Measurements from ENCODE around the gene COL6A3.

Gene COL6A3, protein sequence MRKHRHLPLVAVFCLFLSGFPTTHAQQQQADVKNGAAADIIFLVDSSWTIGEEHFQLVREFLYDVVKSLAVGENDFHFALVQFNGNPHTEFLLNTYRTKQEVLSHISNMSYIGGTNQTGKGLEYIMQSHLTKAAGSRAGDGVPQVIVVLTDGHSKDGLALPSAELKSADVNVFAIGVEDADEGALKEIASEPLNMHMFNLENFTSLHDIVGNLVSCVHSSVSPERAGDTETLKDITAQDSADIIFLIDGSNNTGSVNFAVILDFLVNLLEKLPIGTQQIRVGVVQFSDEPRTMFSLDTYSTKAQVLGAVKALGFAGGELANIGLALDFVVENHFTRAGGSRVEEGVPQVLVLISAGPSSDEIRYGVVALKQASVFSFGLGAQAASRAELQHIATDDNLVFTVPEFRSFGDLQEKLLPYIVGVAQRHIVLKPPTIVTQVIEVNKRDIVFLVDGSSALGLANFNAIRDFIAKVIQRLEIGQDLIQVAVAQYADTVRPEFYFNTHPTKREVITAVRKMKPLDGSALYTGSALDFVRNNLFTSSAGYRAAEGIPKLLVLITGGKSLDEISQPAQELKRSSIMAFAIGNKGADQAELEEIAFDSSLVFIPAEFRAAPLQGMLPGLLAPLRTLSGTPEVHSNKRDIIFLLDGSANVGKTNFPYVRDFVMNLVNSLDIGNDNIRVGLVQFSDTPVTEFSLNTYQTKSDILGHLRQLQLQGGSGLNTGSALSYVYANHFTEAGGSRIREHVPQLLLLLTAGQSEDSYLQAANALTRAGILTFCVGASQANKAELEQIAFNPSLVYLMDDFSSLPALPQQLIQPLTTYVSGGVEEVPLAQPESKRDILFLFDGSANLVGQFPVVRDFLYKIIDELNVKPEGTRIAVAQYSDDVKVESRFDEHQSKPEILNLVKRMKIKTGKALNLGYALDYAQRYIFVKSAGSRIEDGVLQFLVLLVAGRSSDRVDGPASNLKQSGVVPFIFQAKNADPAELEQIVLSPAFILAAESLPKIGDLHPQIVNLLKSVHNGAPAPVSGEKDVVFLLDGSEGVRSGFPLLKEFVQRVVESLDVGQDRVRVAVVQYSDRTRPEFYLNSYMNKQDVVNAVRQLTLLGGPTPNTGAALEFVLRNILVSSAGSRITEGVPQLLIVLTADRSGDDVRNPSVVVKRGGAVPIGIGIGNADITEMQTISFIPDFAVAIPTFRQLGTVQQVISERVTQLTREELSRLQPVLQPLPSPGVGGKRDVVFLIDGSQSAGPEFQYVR (N-terminal part only)

DNA sequence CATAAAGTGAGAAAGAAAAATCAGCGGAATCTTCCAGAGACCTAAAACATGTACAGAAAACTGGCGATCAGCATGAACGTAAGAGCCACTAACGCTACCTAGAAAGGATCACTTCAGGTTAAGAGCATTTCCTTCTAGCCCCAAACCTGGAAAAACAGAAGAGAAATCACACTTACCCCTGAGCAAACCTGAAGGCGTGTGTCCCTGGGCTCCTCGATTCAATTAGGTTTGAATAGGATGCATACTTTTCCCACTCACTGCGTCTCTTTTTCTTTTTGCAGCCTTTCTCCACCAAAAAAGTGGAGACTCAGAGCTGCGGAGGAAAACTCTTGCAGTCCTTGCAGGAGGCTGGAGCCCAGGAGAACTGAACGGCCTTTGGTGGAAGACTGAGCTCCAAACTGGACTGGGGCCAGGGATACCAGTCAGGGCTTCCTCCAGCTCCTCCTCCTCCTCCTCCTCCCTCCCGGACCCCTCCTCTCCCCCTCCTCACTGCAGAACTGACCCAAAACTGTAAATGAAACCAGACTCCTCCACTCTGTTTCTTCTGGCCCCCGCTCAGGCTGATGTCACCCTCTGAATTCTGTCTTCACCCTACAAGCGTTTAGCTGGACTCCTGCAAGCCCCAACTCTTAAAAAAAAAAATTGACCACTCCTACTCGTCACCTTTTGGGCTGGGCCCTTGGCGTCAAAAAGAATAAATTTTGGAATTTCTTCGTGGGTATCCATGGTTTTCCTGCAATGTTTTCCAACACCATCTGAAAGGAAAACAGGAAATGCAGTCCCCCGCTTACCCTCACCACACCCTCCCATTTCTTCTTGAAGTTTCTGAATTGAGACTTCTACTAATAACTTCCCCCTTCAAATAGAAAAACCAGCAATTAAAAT is at the start of gene COL6A3:
TSS of gene COL6A3 (minus strand) at position 388 of the 885 bp plus-strand sequence. CDS start 17,347 bp downstream, outside the sequence.
- DNase-seq (ENCODE audit: low read depth in 2 of 2): peak; percentile 90 to 92

DNA sequence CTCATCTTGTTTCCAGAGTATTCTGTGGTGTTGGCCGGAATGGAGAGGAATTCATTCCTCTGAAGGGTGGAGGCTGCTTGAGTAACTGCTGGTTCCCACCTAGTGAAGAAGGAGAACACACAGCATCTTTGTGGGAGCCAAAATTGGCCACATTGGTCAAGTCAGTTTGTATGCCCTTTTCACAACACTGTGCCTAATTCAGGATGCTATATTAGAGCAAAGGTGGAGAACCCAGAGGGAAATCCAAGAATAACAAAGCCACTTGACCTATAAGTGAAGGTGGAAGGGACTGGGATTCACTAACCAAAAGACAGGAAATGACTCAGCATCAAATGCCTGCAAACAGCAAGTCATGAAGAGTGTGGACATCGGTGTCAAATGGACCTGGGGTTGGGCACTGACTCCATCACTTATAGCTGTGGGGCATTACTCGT is 45.8 kb upstream of the COL6A3 start:
- no peak for DNase-seq (ENCODE audit: low read depth in 2 of 2)

DNA sequence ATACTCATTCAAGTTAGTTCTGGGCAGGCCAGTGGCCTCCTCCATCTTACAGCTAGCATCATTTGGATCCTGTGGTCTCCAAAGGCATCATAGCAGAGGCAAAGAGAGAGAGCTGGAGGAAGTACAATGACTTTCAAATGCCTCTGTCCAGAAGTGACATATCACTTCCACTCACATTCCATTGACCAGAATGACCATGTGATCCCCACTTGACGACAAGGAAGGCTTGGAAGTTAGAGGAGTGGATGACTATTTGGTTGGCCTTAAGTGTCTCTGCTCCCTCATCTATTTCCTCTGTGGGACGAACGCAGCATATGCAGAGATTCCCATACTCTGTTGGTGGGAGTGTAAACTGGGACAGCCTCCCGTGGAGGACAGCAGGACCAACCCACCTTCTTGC is 45.3 kb upstream of the COL6A3 start:
- no peak for DNase-seq (ENCODE audit: low read depth in 2 of 2)

DNA sequence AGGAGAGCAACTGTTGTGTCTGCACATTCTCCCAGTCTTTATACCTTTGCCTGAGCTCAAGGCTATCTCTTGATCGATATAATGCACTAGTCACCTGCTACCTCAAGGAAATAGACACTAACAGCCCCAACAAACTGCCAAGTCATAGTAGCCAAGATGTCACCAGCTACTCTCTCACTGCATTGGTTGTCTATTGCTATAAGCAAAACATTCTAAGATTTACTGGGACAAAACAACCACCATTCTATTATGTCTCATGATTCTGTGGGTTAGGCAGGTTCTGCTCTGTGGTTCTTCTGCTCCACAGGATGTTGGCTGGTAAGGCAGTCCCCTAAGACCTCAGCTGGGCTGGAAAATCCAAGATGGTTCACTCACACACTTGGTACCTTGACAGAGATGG is 44.6 kb upstream of the COL6A3 start:
- no peak for DNase-seq (ENCODE audit: low read depth in 2 of 2)

DNA sequence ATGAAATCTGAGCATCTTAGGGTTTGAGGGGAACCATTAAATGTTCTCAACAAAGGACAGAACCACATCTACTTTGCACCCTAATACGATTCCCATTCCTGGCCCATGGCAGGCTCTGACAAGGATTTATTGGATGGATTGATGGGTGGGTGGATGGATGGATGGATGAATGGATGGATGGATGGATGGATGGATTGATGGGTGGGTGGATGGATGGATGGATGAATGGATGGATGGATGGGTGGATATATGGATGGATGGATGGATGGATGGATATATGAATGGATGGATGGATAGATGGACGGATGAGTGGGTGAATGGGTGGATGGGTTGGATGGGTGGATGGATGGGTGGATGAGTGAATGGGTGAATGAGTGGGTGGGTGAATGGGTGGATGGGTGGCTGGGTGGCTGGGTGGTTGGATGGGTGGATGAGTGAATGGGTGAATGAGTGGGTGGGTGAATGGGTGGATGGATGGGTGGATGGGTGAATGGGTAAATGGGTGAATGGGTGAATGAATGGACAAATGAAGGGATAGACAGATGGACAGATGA is 43.5 kb upstream of the COL6A3 start:
- no peak for DNase-seq (ENCODE audit: low read depth in 2 of 2)

DNA sequence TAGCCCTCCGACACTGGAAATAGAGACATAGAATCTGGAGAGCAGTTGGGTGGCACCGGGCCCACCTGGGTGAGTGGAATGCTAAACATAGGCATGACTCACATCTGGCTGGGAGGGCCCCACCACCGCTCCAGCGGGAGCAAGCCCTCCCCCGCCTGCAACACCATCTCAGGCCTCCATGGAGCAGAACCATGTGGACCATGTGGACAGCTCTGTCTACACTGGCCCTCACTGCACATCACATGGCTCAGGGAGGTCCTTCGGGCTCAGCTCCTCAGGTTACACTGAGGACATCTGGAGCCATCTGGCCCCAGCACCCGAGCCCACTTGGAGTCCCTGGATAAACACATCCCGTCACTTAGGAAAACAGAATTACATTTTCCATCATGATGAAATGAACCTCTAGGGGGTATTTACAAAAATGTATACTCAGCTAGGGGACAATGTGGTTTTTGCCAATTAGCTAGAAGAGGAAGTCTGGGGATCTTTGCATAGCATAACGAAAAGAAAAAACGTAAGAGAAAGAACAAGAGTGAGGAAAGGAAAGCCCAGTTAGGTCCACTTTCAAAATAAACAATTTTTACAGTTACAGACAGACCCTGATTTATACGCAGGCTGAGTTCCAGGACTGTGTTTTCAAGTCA is 42.4 kb upstream of the COL6A3 start:
- no peak for DNase-seq (ENCODE audit: low read depth in 2 of 2)

DNA sequence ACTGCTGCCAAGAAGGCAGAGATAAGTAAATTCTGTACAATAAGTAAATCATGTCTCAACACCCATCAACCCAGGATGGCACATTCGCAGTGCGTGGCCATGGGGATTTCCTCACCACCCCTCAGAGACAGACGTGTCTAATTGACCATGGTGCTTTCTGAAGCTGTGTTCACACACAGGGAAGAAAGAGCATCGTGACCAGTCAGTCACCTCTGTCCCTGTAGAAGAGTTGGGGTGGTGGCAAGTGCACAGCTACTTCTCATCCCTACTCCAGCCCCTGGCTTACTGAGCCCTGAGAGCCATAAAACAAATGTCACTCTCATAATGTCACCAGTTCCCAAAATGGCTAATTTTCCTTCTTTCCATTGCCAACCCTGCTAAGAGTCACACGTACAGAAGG is 41.8 kb upstream of the COL6A3 start:
- no peak for DNase-seq (ENCODE audit: low read depth in 2 of 2)

DNA sequence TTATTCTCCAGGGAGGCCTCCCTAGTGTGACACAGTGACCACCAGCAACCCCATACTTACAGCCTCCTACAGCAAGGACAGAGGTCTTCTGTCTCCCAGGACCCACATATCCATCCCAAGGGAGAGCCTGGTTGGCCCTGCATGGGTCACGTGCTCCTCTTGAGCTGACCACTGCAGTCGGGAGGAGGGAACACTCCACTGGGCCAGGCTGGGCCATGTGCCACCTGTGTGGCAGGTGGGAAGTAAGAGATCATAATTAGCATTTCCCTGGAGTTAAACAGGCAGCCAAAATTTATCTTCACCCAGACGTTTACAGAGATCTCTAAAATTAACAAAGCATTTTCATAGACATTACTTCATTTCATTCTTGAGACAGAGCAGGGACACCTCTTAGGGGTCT is 39.7 kb upstream of the COL6A3 start:
- DNase-seq (ENCODE audit: low read depth in 2 of 2): no peak

DNA sequence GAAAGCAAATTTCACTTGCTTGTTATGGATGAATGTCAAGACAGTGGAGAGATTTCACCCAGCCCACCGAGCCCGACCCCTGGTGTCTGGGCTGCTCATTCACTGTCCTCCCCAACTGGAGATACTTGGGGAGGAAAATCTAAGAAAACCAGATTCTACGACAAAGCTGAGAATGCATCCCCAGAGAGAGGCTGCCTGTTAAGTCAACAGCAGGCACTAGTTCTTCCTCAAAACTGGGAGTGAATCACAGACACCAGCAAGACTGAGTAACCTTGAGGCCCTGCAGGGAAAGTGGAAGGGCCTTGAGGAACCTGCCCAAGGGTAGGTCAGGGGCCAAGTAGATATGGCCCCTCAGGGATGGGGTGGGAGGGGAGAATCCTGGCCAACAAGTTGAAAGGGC is 38.9 kb upstream of the COL6A3 start:
- no peak for DNase-seq (ENCODE audit: low read depth in 2 of 2)

DNA sequence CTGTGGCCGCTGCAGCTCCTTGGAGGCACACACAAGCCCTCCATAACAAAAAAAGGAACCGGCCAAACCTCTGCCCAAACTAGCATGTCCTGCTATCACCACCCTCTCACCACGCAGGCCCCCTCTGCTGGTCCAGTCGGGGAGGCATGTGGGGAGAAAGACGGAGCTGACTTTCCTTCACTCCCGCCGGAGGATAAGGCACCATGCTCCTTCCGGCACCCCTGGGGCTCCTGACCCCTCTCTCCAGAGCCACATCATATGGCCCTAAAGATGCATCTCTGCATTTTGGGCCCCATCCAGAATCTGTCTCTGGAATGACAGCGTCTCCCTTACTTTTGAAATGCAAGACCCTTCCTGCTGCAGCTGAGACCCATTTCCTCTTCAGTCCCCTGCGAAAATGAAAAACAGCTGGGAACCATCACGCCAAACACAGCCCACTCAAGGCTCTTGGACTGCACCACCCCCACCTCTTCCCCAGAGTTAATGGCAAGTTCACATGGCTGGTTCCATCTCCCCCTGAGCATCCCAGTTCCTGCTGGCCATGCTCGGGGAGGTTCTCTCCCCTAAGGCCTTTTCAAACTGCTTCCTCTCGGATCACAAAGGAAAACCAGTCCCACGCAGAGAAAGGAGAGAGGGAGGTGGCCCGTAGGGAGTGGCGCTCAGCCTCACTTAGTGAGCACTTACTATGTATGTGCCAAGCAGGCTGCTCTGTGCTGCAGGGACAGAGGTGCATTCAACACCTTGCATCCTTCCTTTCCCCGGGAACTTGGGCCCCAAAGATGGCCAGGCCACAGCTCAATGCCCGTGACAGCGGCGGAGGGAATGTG is 37.9 kb upstream of the COL6A3 start:
- DNase-seq (ENCODE audit: low read depth in 2 of 2): no peak

DNA sequence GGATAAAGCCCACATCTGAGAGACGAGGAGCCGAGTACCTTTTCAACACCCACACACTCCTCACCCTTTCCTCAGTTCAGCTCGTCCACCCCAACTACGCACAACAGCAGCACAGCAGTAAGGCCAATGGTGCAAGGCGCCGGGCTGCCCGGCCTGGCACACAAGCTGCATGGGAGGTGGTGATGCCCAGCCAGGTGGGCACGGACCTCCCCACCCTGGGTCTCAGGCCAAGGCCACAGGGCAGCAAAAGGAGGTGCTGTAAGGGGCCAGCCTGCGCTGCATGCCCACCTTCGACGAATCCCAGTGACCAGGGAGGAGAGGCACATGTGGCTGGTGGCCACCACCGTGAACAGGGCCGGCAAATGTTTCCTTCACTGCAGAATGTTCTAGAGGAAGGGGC is 36.6 kb upstream of the COL6A3 start:
- DNase-seq (ENCODE audit: low read depth in 2 of 2): no peak

DNA sequence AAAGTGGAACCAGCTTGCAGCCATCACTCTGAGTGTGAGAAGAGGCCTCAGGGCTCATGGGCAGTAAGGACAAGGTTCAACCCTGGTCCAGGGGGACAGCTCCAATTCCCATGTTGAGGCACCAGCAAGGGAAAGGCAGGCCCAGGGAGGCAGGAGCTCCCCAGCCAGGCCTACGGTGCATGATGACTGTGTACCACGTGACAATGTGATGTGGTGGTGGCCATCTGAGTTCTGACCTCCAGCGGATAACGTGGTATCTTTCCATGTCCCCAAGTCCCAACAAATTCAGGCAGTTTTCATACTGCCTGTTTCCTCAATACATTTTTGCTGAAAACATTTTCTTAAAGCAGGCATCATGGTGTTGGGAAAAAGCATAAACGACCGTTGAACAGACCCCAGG is 36.1 kb upstream of the COL6A3 start:
- DNase-seq (ENCODE audit: low read depth in 2 of 2): no peak

DNA sequence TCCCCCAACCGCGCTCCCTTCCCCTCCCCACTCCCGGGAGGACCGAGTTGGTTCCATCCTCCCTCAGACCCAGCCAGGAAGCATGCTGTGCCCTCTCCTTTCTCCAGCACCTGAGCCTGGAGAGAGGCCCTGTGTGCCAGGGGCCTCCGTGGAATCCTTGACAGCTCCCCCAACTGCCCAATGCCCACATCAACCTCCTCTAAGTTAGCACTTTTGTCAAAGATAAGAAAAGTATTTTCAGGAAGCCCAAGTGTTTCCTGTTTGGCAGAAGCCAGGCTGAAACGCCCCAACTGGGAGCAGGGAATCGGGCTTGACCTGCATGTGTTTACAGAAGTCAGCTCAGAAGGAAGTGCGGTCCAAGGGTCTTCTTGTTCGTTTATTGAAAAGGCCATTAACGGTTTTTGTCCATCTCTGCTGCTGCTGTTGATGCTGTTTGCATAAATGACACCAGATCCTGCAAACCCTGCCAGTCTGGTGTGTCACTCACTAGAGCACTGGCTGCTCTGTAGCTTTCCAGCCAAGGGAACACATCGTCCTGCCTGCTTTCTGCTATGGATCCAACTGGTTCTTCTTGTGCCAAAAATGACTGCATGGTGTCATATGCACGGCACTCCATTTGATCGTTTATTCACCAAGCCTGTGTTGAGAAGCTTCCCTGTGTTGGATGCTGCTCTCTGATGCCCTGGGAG is 35.4 kb upstream of the COL6A3 start:
- no peak for DNase-seq (ENCODE audit: low read depth in 2 of 2)

DNA sequence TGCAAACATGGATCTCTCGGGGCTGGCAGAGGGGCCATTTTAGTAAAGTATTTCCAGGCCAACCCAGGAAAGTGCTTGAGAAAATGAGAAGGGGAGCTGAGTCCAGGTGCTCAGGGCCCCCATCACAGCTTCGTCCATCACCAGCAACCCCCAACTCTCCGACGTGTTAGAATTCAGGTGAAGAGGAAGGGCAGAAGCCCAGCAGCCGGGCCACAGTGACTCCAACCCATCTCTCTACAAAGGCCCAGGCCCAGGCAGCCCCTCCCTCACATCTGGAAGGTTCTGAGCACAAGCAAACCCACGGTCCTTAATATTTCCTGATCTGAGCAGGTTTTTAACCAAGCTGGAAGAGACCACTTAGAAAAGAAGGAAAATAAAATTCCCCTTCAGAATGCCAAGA is 34.7 kb upstream of the COL6A3 start:
- no peak for DNase-seq (ENCODE audit: low read depth in 2 of 2)

DNA sequence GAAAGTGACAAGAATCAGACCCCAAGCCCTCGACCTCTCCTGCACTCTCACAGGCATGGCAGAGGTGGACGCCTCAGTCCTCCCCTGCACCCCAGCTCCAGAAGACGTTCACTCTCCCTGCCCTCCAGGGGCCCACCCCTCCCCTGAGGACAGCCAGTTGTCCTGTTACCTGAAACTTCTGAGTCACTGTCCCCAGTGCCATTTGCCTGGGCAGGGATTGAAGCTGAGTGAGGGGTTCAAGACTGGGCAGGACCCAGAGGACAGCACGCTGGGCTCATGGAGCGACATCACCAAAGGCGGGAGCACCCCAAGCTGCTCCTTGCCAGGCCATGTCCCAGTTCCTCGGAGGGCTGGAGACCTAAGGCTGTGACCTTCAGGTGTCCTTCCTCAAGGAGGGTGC is 34.2 kb upstream of the COL6A3 start:
- no peak for DNase-seq (ENCODE audit: low read depth in 2 of 2)

DNA sequence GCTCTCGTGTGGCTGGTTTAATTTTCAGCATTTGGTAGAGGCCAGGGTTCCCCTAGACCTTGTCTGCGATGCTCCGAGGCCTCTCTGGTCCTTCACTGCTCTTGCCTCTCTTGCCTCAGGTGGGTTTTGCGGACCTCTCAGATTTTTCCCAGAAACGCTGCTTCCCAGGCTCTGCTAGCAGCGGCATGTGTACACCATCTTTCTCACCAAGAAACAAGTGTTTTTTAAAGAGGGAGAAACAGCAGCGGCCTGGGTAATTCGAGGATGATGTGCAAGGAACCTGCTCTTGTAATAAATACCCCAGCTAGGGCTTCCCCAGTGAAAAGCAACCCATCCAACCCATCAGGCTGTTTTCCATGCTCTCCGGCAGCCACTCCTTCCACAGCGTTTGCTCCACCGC is 33.5 kb upstream of the COL6A3 start:
- no peak for DNase-seq (ENCODE audit: low read depth in 2 of 2)

DNA sequence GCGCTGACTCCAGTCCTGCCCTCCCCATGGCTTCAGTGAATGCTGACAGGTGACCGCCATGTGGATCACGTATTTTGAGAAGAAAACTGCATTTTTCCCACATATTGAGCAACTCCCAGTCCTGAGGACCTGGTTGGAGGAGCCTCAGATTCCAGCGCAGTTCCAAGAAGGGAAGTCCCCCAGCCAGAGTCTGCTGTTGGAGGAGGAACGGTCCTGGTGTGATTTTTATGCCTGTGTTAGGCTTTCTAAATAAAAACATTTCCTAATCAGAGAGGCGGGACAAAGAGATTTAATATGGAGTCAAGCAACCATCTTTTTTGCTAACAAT is 32.3 kb upstream of the COL6A3 start:
- DNase-seq (ENCODE audit: low read depth in 2 of 2): no peak

DNA sequence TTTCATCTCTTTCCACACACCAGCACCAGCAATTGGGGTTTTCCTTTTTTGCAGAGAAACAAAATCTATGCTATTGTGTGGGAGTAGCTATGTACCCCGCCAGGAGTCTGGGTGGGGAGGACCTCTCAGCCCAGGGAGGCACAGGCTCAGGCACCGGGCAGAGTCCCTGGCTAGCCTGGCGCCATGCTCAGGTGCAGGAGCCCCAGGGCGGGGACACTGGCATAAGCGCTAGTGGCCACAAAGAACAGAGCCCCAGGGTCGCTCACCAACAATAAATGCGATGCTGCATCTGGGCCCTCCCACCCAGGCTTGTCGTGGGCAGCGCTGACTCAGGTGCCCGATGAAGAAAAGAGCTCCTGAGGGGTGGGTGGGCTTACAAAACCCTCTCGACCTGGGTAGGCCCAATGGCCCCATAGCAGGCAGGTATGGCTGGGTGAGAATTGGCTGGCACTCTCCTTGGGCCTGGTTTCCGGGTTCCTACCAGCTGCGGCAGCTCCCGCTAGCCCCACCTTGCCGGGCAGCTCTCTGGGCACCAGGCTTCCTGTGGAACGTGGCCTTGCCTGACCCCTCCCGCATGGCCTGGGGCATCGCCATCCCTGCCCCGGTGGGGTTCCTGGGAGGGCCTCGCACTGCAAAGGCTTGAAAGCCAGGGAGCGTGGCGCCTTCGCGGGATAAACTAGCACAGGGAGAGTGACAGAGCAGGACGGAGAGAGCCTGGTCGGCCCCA is 31.8 kb upstream of the COL6A3 start:
- no peak for DNase-seq (ENCODE audit: low read depth in 2 of 2)

Measured in fibroblast of skin of left quadriceps (primary cell).